BJ (cell line): Measurements from ENCODE around the gene DCAF11. TPM values are rescaled to one million over a fixed set of nuclear protein-coding genes. Genes with fewer than 3 reads are reported as not detected.

Experiments
- CTCF ChIA-PET: fragments of 350-600 bp; formaldehyde crosslinking; extraction: SDS; loops from one replicate; lab custom pipeline; 2021; ENCODE audit warnings: antibody characterized with exemption, inconsistent platforms; lab: Yijun Ruan, JAX
- POLR2A ChIA-PET: fragments of 300-600 bp; sonication (Branson Sonifier 250); formaldehyde crosslinking; extraction: SDS; loops from one replicate; lab custom pipeline; 2021; ENCODE audit warnings: antibody characterized with exemption; lab: Charles Lee
- DNase-seq: peaks from one replicate; pipeline ENCODE4 v3.0.0-alpha.2; 2011; ENCODE audit warnings: low read depth
- H3K27me3 ChIP-seq: 2 replicates; pipeline ENCODE4 v1.6.0; 2011; ENCODE audit warnings: low read length; ENCODE audit not compliant: control insufficient read depth, insufficient read depth
- H3K36me3 ChIP-seq: 2 replicates; pipeline ENCODE4 v1.5.1; 2011; ENCODE audit warnings: low read length; ENCODE audit not compliant: control insufficient read depth, insufficient read depth
- H3K4me3 ChIP-seq: 2 replicates; pipeline ENCODE4 v1.5.1; 2011; ENCODE audit warnings: low read depth, mild to moderate bottlenecking, control low read depth, low read length
- CTCF ChIP-seq: IDR thresholded peaks from 2 replicates; pipeline ENCODE4 v1.5.1; 2011; ENCODE audit warnings: low read depth, mild to moderate bottlenecking, control low read depth, inconsistent platforms, low read length, moderate library complexity; ENCODE audit not compliant: insufficient read depth
- polyA plus RNA-seq: library from polyadenylated mRNA; depleted of rRNA; stranded (reverse); fragments of >200 nt; gene quantifications from 2 replicates; pipeline ENCODE4 v1.2.3, GENCODE V29; 2011

Gene DCAF11
- polyA plus RNA-seq, 1 experiment, result 50.0 TPM

GRCh38 chr14:24113801-24114531 lies 611 bp upstream of the DCAF11 start:
- H3K36me3 ChIP-seq, result peaks cover 7% of the 10 kb centered on the region; the same call in 1 of the 2 replicates
- CTCF ChIA-PET, result interaction anchor here (1.0 to 2.6 kb wide), 6 partner anchors 20 to 317 kb away, joined by 3 to 15 read pairs (median 6); partner anchors contain the start of genes IRF9 and PCK2
- peak overlapping the region; percentile 59 for H3K4me3 ChIP-seq
- peak; percentile 54 for DNase-seq
- no peaks in the 10 kb centered on the region for H3K27me3 ChIP-seq
- POLR2A ChIA-PET, result interaction anchor here (0.5 to 1.2 kb wide), 7 partner anchors 8 to 1131 kb away, joined by 3 to 6 read pairs (median 4); partner anchors contain the start of genes AJUBA, PCK2, PSME2 and RNF31
- TF ChIP-seq CTCF, result no peak

- H3K4me3 ChIP-seq, result peak overlapping the region; percentile 70
- TF ChIP-seq CTCF, result no peak
- H3K27me3 ChIP-seq, result no peaks in the 10 kb centered on the region
- CTCF ChIA-PET, result interaction anchor here (1.0 to 2.6 kb wide), 5 partner anchors 45 to 316 kb away, joined by 3 to 15 read pairs (median 7); partner anchors contain the start of gene IRF9
- peaks cover 12% of the 10 kb centered on the region for H3K36me3 ChIP-seq
- POLR2A ChIA-PET, result interaction anchor here (0.6 to 1.2 kb wide), 3 partner anchors 20 to 31 kb away, joined by 4 to 6 read pairs (median 5); partner anchors contain the start of genes PCK2, PSME1, PSME2 and RNF31
- no peak for DNase-seq
These were observed 998 bp downstream of the DCAF11 start for GRCh38 chr14:24115422-24116127.

- no peak overlapping the region for H3K4me3 ChIP-seq
- peaks cover 14% of the 10 kb centered on the region for H3K36me3 ChIP-seq
- no peak for DNase-seq
- TF ChIP-seq CTCF, result no peak
- ChIA-PET CTCF (interaction anchor here (1.4 to 2.6 kb wide), 3 partner anchors 8 to 44 kb away, joined by 4 to 15 read pairs (median 7); partner anchors contain the start of gene IRF9), POLR2A (no interaction called here)
- H3K27me3 ChIP-seq, result no peaks in the 10 kb centered on the region
These were observed 1.7 kb downstream of the DCAF11 start for GRCh38 chr14:24116128-24116814.

GRCh38 chr14:24117179-24117578 lies 2.6 kb downstream of the DCAF11 start:
- POLR2A ChIA-PET, result no interaction called here

More at GRCh38 chr14:24117179-24117578, 2.6 kb downstream of the DCAF11 start:
- Histone ChIP-seq H3K27me3 (no peaks in the 10 kb centered on the region), H3K36me3 (peaks cover 18% of the 10 kb centered on the region), H3K4me3 (no peak overlapping the region)
- DNase-seq, result no peak
- no peak for TF ChIP-seq CTCF
- CTCF ChIA-PET, result interaction anchor here (0.9 to 2.5 kb wide), 5 partner anchors 8 to 59 kb away, joined by 3 to 7 read pairs (median 4); partner anchors contain the start of genes IRF9 and PSME1
